HepG2 (cell line): ENCODE data around the gene ARL16. TPM values are rescaled to one million over a fixed set of nuclear protein-coding genes. Genes with fewer than 3 reads are reported as not detected.

ENCODE experiments used
- AKAP8 ChIP-seq: sonication (generic); formaldehyde crosslinking; IDR thresholded peaks from 2 replicates; pipeline ENCODE4 v1.5.1; 2020; ENCODE audit warnings: mild to moderate bottlenecking, missing genetic modification reagents
- ELF3 ChIP-seq: IDR thresholded peaks from 2 replicates; pipeline ENCODE4 v1.6.1; 2016; ENCODE audit warnings: missing genetic modification reagents, missing compliant biosample characterization
- GTF3A ChIP-seq: sonication (generic); formaldehyde crosslinking; conservative IDR thresholded peaks from 2 replicates; pipeline ENCODE4 v1.4.0; 2020; ENCODE audit warnings: mild to moderate bottlenecking, missing genetic modification reagents
- GZF1 ChIP-seq: sonication (generic); formaldehyde crosslinking; IDR thresholded peaks from 2 replicates; pipeline ENCODE4 v1.5.1; 2020; ENCODE audit warnings: mild to moderate bottlenecking, missing genetic modification reagents
- JUND ChIP-seq: sonication (generic); formaldehyde crosslinking; IDR thresholded peaks from 2 replicates; pipeline ENCODE4 v1.8.0; 2022; ENCODE audit warnings: mild to moderate bottlenecking, missing genetic modification reagents
- KMT2A ChIP-seq: sonication (generic); formaldehyde crosslinking; IDR thresholded peaks from 2 replicates; pipeline ENCODE4 v1.4.0; 2020; ENCODE audit warnings: missing genetic modification reagents
- PCBP1 ChIP-seq: fragments of 200-400 bp; formaldehyde crosslinking; IDR thresholded peaks from 2 replicates; pipeline ENCODE4 v1.6.1; 2017; ENCODE audit warnings: mild to moderate bottlenecking, low read depth, low read length, borderline replicate concordance
- SAFB2 ChIP-seq: sonication (generic); formaldehyde crosslinking; IDR thresholded peaks from 2 replicates; pipeline ENCODE4 v1.5.1; 2020; ENCODE audit warnings: missing genetic modification reagents, low read depth, mild to moderate bottlenecking, borderline replicate concordance
- TARDBP ChIP-seq: sonication (generic); formaldehyde crosslinking; IDR thresholded peaks from 2 replicates; pipeline ENCODE4 v1.8.0; 2022; ENCODE audit warnings: mild to moderate bottlenecking, missing genetic modification reagents
- TBP ChIP-seq: sonication (generic); formaldehyde crosslinking; IDR thresholded peaks from 2 replicates; pipeline ENCODE4 v1.5.0; 2020; ENCODE audit warnings: missing genetic modification reagents
- THYN1 ChIP-seq: sonication (generic); formaldehyde crosslinking; IDR thresholded peaks from 2 replicates; pipeline ENCODE4 v1.8.1; 2023; ENCODE audit warnings: low read depth, mild to moderate bottlenecking, moderate library complexity, missing genetic modification reagents, borderline replicate concordance
- TRIM24 ChIP-seq: sonication (generic); formaldehyde crosslinking; IDR thresholded peaks from 2 replicates; pipeline ENCODE4 v1.8.0; 2022; ENCODE audit warnings: mild to moderate bottlenecking, missing genetic modification reagents
- ZNF143 ChIP-seq: sonication (generic); formaldehyde crosslinking; IDR thresholded peaks from 2 replicates; pipeline ENCODE4 v1.4.0; 2020; ENCODE audit warnings: missing genetic modification reagents
- ZNF17 ChIP-seq: sonication (generic); formaldehyde crosslinking; IDR thresholded peaks from 2 replicates; pipeline ENCODE4 v1.5.0; 2020; ENCODE audit warnings: mild to moderate bottlenecking, missing genetic modification reagents
- ZNF296 ChIP-seq: sonication (generic); formaldehyde crosslinking; conservative IDR thresholded peaks from 2 replicates; pipeline ENCODE4 v1.5.0; 2020; ENCODE audit warnings: mild to moderate bottlenecking, missing genetic modification reagents
- ZNF317 ChIP-seq: sonication (generic); formaldehyde crosslinking; IDR thresholded peaks from 2 replicates; pipeline ENCODE4 v1.5.0; 2020; ENCODE audit warnings: mild to moderate bottlenecking, missing genetic modification reagents
- ZNF329 ChIP-seq: sonication (generic); formaldehyde crosslinking; IDR thresholded peaks from 2 replicates; pipeline ENCODE4 v1.9.0; 2021; ENCODE audit warnings: low read depth, mild to moderate bottlenecking, missing genetic modification reagents
- ZNF598 ChIP-seq: sonication (generic); formaldehyde crosslinking; IDR thresholded peaks from 2 replicates; pipeline ENCODE4 v1.5.1; 2020; ENCODE audit warnings: mild to moderate bottlenecking, missing genetic modification reagents, borderline replicate concordance
- ZNF619 ChIP-seq: sonication (generic); formaldehyde crosslinking; IDR thresholded peaks from 2 replicates; pipeline ENCODE4 v1.4.0; 2020; ENCODE audit warnings: mild to moderate bottlenecking, missing genetic modification reagents
- ZNF749 ChIP-seq: sonication (generic); formaldehyde crosslinking; IDR thresholded peaks from 2 replicates; pipeline ENCODE4 v1.8.0; 2022; ENCODE audit warnings: mild to moderate bottlenecking, missing genetic modification reagents, moderate library complexity, borderline replicate concordance
- ZNF83 ChIP-seq: sonication (generic); formaldehyde crosslinking; IDR thresholded peaks from 2 replicates; pipeline ENCODE4 v1.4.0; 2020; ENCODE audit warnings: missing genetic modification reagents, mild to moderate bottlenecking, borderline replicate concordance
- polyA plus RNA-seq, 8 experiments: library from polyadenylated mRNA; depleted of rRNA in 3 of 8; stranded (reverse) in 7 of 8; unstranded in 1 of 8; fragments of >200 nt; fragmentation: Illumina TruSeq in 4 of 8; extraction: Trizol in 4 of 8; gene quantifications; 2 replicates each; pipeline versions ENCODE4 v1.2.1 to v1.2.3, GENCODE V29; 2011 to 2016; ENCODE audit warnings: low read depth in 4 of 8, missing spikeins in 1 of 8, mixed read lengths in 1 of 8; ENCODE audit not compliant: insufficient read depth in 1 of 8
- total RNA-seq, 5 experiments: library from RNA; depleted of rRNA; stranded (reverse); fragments of >200 nt; fragmentation: Illumina TruSeq; extraction: Trizol; gene quantifications; 2 replicates each; pipeline ENCODE4 v1.2.3, GENCODE V29; 2016; ENCODE audit warnings: low read depth in 1 of 5
- TF ChIP-seq, protein P1 (sequence below): fragments of 450-650 bp; IDR thresholded peaks from 2 replicates; pipeline ENCODE4 v1.6.1; 2017
- TF ChIP-seq, protein P2 (sequence below): sonication (generic); formaldehyde crosslinking; IDR thresholded peaks from 2 replicates; pipeline ENCODE4 v1.9.0; 2022; ENCODE audit warnings: low read depth, missing genetic modification reagents
- TF ChIP-seq, protein P3 (sequence below): sonication (generic); formaldehyde crosslinking; IDR thresholded peaks from 2 replicates; pipeline ENCODE4 v1.5.0; 2020; ENCODE audit warnings: mild to moderate bottlenecking, missing genetic modification reagents

ARL16 gene
- total and polyA plus RNA-seq, 2 of the 13 experiments (the other 11 are each of a cell fraction or from before 2014, with no cell fraction given): 20.8 to 30.8 TPM

DNA sequence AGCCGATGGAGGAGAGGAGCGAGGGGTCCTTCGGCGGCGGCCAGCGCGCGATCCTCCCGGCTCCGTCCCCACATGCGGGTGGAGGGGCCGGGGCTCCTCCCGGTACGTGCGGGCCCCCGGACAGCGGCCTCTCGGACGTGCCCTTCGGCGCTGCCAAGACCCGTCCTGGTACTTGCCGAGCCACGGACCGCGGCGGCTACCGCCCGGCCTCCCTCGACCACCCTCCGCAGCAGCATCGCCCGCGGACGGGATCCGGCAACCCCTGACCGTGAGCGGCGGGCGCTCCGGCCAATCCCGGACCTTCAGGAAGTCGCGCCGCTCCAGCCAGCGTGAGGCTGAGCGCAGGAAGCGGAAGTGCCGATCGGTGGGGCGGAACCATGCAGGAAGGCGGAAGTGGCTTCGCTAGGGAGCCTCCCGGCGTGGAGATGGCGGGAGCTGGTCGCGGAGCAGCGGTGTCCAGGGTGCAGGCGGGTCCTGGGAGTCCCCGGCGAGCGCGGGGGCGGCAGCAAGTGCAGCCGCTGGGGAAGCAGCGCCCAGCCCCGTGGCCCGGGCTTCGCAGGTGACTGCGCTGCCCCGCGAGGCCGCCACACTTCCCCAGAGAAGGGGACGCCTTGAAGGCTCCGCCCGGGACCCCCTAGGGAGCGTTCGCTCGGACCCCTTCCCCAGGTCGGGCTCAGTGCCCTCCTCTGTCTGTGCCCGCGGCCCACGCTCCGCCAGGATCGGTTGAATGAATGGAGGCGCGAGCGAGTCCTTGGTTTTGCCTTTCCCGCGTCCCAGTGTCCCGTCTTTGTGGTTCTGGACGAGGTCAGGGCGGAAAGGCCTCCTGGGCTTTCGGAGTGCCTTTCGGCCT is 17.0 kb downstream of the ARL16 start, which contains the start of the genes CCDC137 and OXLD1 (continued):
- TF ChIP-seq TARDBP (CRISPR knock-in tag) (peak; percentile 94), ZNF749 (CRISPR knock-in tag) (no peak; the same call in 1 of the 2 replicates), ZNF17 (CRISPR knock-in tag) (0 out of 2 replicates have a peak, but pooled peaks have one; percentile 78), KMT2A (CRISPR knock-in tag) (peak; percentile 98), PCBP1 (peak; percentile 90; the same call in 1 of the 2 replicates), ZNF83 (no peak), TBP (CRISPR knock-in tag) (no peak), SAFB2 (CRISPR knock-in tag) (no peak), TRIM24 (CRISPR knock-in tag) (no peak), JUND (no peak; the same call in 1 of the 2 replicates), ZNF619 (CRISPR knock-in tag) (peak; percentile 79; the same call in 1 of the 2 replicates), ZNF296 (CRISPR knock-in tag) (no peak), GTF3A (CRISPR knock-in tag) (no peak; the same call in 1 of the 2 replicates), ZNF143 (CRISPR knock-in tag) (peak; percentile 76), THYN1 (CRISPR knock-in tag) (0 out of 2 replicates have a peak, but pooled peaks have one; percentile 35), ZNF329 (CRISPR knock-in tag) (peak; percentile 57; the same call in 1 of the 2 replicates), ZNF317 (no peak), ZNF598 (CRISPR knock-in tag) (peak; percentile 95), GZF1 (CRISPR knock-in tag) (0 out of 2 replicates have a peak, but pooled peaks have one; percentile 13), AKAP8 (CRISPR knock-in tag) (peak; percentile 23; the same call in 1 of the 2 replicates), ELF3 (CRISPR knock-in tag) (peak; percentile 97)
- TF ChIP-seq, protein P1, sequence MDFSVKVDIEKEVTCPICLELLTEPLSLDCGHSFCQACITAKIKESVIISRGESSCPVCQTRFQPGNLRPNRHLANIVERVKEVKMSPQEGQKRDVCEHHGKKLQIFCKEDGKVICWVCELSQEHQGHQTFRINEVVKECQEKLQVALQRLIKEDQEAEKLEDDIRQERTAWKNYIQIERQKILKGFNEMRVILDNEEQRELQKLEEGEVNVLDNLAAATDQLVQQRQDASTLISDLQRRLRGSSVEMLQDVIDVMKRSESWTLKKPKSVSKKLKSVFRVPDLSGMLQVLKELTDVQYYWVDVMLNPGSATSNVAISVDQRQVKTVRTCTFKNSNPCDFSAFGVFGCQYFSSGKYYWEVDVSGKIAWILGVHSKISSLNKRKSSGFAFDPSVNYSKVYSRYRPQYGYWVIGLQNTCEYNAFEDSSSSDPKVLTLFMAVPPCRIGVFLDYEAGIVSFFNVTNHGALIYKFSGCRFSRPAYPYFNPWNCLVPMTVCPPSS: no peak
- TF ChIP-seq, protein P2, sequence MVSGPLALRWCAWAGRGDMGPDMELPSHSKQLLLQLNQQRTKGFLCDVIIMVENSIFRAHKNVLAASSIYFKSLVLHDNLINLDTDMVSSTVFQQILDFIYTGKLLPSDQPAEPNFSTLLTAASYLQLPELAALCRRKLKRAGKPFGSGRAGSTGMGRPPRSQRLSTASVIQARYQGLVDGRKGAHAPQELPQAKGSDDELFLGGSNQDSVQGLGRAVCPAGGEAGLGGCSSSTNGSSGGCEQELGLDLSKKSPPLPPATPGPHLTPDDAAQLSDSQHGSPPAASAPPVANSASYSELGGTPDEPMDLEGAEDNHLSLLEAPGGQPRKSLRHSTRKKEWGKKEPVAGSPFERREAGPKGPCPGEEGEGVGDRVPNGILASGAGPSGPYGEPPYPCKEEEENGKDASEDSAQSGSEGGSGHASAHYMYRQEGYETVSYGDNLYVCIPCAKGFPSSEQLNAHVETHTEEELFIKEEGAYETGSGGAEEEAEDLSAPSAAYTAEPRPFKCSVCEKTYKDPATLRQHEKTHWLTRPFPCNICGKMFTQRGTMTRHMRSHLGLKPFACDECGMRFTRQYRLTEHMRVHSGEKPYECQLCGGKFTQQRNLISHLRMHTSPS (CRISPR knock-in tag): peak; percentile 51; the same call in 1 of the 2 replicates
- TF ChIP-seq, protein P3, sequence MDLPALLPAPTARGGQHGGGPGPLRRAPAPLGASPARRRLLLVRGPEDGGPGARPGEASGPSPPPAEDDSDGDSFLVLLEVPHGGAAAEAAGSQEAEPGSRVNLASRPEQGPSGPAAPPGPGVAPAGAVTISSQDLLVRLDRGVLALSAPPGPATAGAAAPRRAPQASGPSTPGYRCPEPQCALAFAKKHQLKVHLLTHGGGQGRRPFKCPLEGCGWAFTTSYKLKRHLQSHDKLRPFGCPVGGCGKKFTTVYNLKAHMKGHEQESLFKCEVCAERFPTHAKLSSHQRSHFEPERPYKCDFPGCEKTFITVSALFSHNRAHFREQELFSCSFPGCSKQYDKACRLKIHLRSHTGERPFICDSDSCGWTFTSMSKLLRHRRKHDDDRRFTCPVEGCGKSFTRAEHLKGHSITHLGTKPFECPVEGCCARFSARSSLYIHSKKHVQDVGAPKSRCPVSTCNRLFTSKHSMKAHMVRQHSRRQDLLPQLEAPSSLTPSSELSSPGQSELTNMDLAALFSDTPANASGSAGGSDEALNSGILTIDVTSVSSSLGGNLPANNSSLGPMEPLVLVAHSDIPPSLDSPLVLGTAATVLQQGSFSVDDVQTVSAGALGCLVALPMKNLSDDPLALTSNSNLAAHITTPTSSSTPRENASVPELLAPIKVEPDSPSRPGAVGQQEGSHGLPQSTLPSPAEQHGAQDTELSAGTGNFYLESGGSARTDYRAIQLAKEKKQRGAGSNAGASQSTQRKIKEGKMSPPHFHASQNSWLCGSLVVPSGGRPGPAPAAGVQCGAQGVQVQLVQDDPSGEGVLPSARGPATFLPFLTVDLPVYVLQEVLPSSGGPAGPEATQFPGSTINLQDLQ (CRISPR knock-in tag): no peak
